ENCODE measurements around the gene AP3S1. TPM values are rescaled to one million over a fixed set of nuclear protein-coding genes. Genes with fewer than 3 reads are reported as not detected.

Gene AP3S1
- total RNA-seq, 1 experiment from 2014 or later, result 60.8 TPM

GRCh38 chr5:115869256-115869795 lies 27.6 kb downstream of the AP3S1 start:
- POLR2A ChIA-PET, result no interaction called here
- DNase-seq (ENCODE audit: low spot score), result no peak
- no peak for ATAC-seq
- no peak overlapping the region for H3K4me3 Mint-ChIP-seq
- H3K4me1 Mint-ChIP-seq, result peaks cover 11% of the 10 kb centered on the region
- no peak overlapping the region for H3K27ac Mint-ChIP-seq
- H3K36me3 Mint-ChIP-seq, result peaks cover 6% of the 10 kb centered on the region; the same call in 1 of the 2 replicates
- no peaks in the 10 kb centered on the region for H3K9me3 Mint-ChIP-seq
- no peaks in the 10 kb centered on the region for H3K27me3 Mint-ChIP-seq (ENCODE audit: low read depth)
- CTCF ChIA-PET, result no interaction called here
- TF ChIP-seq PREB (CRISPR knock-in tag; IDR thresholded peaks at IDR 0.05; ENCODE audit: borderline replicate concordance), result no peak
- no peak for TF ChIP-seq ZNF512 (CRISPR knock-in tag; IDR thresholded peaks at IDR 0.05; ENCODE audit: borderline replicate concordance)

- Mint-ChIP-seq H3K27ac (no peak overlapping the region), H3K4me3 (no peak overlapping the region), H3K4me1 (peaks cover 6% of the 10 kb centered on the region), H3K9me3 (no peaks in the 10 kb centered on the region), H3K36me3 (peaks cover 12% of the 10 kb centered on the region), H3K27me3 (ENCODE audit: low read depth) (no peaks in the 10 kb centered on the region)
- ChIA-PET POLR2A (no interaction called here), CTCF (no interaction called here)
- no peak for DNase-seq (ENCODE audit: low spot score)
- ATAC-seq, result no peak
- TF ChIP-seq ZNF281 (CRISPR knock-in tag; IDR thresholded peaks at IDR 0.05), result no peak
- no peak for TF ChIP-seq ZBTB43 (CRISPR knock-in tag; IDR thresholded peaks at IDR 0.05)
- no peak for TF ChIP-seq ZNF512 (CRISPR knock-in tag; IDR thresholded peaks at IDR 0.05; ENCODE audit: borderline replicate concordance)
- no peak for TF ChIP-seq CREM (CRISPR knock-in tag; IDR thresholded peaks at IDR 0.05)
- TF ChIP-seq ZNF532 (CRISPR knock-in tag; IDR thresholded peaks at IDR 0.05; ENCODE audit: borderline replicate concordance), result no peak
- no peak for TF ChIP-seq RORB (CRISPR knock-in tag; IDR thresholded peaks at IDR 0.05)
- no peak for TF ChIP-seq MYBL2 (CRISPR knock-in tag; IDR thresholded peaks at IDR 0.05)
- no peak for TF ChIP-seq ZNF396 (CRISPR knock-in tag; IDR thresholded peaks at IDR 0.05; ENCODE audit: borderline replicate concordance)
- TF ChIP-seq ZNF423 (CRISPR knock-in tag; IDR thresholded peaks at IDR 0.05), result no peak
These were observed 30.7 kb downstream of the AP3S1 start for GRCh38 chr5:115872447-115872846.

Data from WTC11 (cell line).